Retinal pigment epithelial cell (primary cell): Measurements from ENCODE around the gene C11orf21.

Experiments
- DNase-seq: peaks from one replicate; pipeline ENCODE4 v3.0.0-alpha.2; 2010; ENCODE audit warnings: low read depth
- H3K4me3 ChIP-seq: 2 replicates; pipeline ENCODE4 v1.5.1; 2011; ENCODE audit warnings: mild to moderate bottlenecking, low read length, control low read depth, moderate library complexity
- TF ChIP-seq, protein P1 (sequence below): conservative IDR thresholded peaks from 2 replicates; pipeline ENCODE4 v1.5.1; 2011; ENCODE audit warnings: low read depth, low read length, control low read depth, inconsistent platforms

C11orf21 gene

GRCh38 chr11:2248242-2248641 is 53.5 kb downstream of the C11orf21 start:
- TF ChIP-seq, protein P1, sequence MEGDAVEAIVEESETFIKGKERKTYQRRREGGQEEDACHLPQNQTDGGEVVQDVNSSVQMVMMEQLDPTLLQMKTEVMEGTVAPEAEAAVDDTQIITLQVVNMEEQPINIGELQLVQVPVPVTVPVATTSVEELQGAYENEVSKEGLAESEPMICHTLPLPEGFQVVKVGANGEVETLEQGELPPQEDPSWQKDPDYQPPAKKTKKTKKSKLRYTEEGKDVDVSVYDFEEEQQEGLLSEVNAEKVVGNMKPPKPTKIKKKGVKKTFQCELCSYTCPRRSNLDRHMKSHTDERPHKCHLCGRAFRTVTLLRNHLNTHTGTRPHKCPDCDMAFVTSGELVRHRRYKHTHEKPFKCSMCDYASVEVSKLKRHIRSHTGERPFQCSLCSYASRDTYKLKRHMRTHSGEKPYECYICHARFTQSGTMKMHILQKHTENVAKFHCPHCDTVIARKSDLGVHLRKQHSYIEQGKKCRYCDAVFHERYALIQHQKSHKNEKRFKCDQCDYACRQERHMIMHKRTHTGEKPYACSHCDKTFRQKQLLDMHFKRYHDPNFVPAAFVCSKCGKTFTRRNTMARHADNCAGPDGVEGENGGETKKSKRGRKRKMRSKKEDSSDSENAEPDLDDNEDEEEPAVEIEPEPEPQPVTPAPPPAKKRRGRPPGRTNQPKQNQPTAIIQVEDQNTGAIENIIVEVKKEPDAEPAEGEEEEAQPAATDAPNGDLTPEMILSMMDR, result no peak
- DNase-seq, result no peak
- H3K4me3 ChIP-seq, result no peak overlapping the region

- DNase-seq, result no peak
- H3K4me3 ChIP-seq, result no peak overlapping the region
- TF ChIP-seq, protein P1, result no peak
These were observed 54.2 kb downstream of the C11orf21 start for GRCh38 chr11:2247496-2247895.
